ENCODE measurements around the gene NANOS3. TPM values are rescaled to one million over a fixed set of nuclear protein-coding genes. Genes with fewer than 3 reads are reported as not detected.
A peak's percentile ranks its signal among the peaks of the same experiment; 100 is the strongest.

NANOS3 gene
- total and polyA plus RNA-seq, 9 of the 15 experiments (the other 6 are each of a cell fraction or from before 2014, with no cell fraction given), result not detected

GRCh38 chr19:13847407-13848339, 29.3 kb upstream of the NANOS3 start (continued):
- TF ChIP-seq AFF4 (CRISPR knock-in tag; IDR thresholded peaks at IDR 0.05) (peak; percentile 46; the same call in 1 of the 2 replicates), HMG20A (CRISPR knock-in tag; conservative IDR thresholded peaks at IDR 0.05) (no peak), ZFX (CRISPR knock-in tag; IDR thresholded peaks at IDR 0.05) (0 out of 2 replicates have a peak, but pooled peaks have one; percentile 4), HSF4 (CRISPR knock-in tag; IDR thresholded peaks at IDR 0.05; ENCODE audit: borderline replicate concordance) (no peak), NR3C1 (CRISPR knock-in tag; IDR thresholded peaks at IDR 0.05) (no peak), THRAP3 (IDR thresholded peaks at IDR 0.05; ENCODE audit: borderline replicate concordance) (no peak), NFXL1 (CRISPR knock-in tag; IDR thresholded peaks at IDR 0.05) (no peak), ZNF146 (CRISPR knock-in tag; IDR thresholded peaks at IDR 0.05; ENCODE audit: unreplicated experiment) (no peak), GTF2E2 (tag; IDR thresholded peaks at IDR 0.05) (peak; percentile 98), HOXB6 (CRISPR knock-in tag; IDR thresholded peaks at IDR 0.05; ENCODE audit: borderline replicate concordance) (no peak), ASH1L (IDR thresholded peaks at IDR 0.05; ENCODE audit: borderline replicate concordance, low read depth, partially characterized antibody) (no peak), PRMT5 (CRISPR knock-in tag; IDR thresholded peaks at IDR 0.05) (no peak), LCOR (CRISPR knock-in tag; IDR thresholded peaks at IDR 0.05) (0 out of 2 replicates have a peak, but pooled peaks have one; percentile 45), SMAD4 (CRISPR knock-in tag; conservative IDR thresholded peaks at IDR 0.05) (peak; percentile 98), SRSF3 (IDR thresholded peaks at IDR 0.05; ENCODE audit: insufficient read depth, low read length) (0 out of 2 replicates have a peak, but pooled peaks have one; percentile 45), TRIM25 (IDR thresholded peaks at IDR 0.05; ENCODE audit: borderline replicate concordance) (no peak), KDM1A (IDR thresholded peaks at IDR 0.05) (peak; percentile 95 to 96), RBM34 (IDR thresholded peaks at IDR 0.05; ENCODE audit: borderline replicate concordance, insufficient read depth, low read length) (no peak), BACH1 (tag; IDR thresholded peaks at IDR 0.05) (no peak), KDM4B (IDR thresholded peaks at IDR 0.05; ENCODE audit: borderline replicate concordance in 2 of 2, low read depth in 1 of 2) (peak in 1 of 2 experiments; percentile 77; a peak in 1 of 4 replicates), PTBP1 (IDR thresholded peaks at IDR 0.05; ENCODE audit: low read depth, low read length) (0 out of 2 replicates have a peak, but pooled peaks have one; percentile 64), HCFC1 (IDR thresholded peaks at IDR 0.05; ENCODE audit: low read depth, low read length) (peak; percentile 42; the same call in 1 of the 2 replicates)
